NCI-H2107 treated with DMSO at 0.1 percent for 48 hours (cell line): ENCODE results near the gene POLR1E.

ENCODE experiments used
- DNase-seq: peaks from one replicate; lab custom pipeline; 2025; ENCODE audit not compliant: unreplicated experiment; lab: John Stamatoyannopoulos, UW

POLR1E gene, protein sequence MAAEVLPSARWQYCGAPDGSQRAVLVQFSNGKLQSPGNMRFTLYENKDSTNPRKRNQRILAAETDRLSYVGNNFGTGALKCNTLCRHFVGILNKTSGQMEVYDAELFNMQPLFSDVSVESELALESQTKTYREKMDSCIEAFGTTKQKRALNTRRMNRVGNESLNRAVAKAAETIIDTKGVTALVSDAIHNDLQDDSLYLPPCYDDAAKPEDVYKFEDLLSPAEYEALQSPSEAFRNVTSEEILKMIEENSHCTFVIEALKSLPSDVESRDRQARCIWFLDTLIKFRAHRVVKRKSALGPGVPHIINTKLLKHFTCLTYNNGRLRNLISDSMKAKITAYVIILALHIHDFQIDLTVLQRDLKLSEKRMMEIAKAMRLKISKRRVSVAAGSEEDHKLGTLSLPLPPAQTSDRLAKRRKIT

GRCh38 chr9:37485389-37486255, at the start of gene POLR1E:
Gene POLR1E (plus strand): TSS chr9:37485948. CDS start chr9:37486048, 100 bp downstream.
- peak; percentile 64 for DNase-seq

DNA sequence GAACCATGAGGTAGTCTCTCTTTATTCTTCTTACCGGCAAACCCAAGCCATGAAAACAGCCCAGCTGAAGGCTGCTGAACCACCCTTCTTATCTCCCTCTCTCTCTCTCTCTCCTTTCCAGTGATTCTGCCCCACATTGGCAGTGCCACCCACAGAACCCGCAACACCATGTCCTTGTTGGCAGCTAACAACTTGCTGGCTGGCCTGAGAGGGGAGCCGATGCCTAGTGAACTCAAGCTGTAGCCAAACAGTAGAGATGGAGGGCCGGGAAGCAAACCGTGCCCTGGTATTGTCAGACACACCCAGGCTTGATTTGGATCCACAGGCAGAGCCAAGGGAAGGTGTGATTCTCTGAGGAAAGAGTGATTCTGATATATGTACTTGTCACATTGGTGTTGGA, 49.2 kb upstream of the POLR1E start:
- no peak for DNase-seq

GRCh38 chr9:37437010-37437409, 48.7 kb upstream of the POLR1E start:
- DNase-seq: no peak

DNA sequence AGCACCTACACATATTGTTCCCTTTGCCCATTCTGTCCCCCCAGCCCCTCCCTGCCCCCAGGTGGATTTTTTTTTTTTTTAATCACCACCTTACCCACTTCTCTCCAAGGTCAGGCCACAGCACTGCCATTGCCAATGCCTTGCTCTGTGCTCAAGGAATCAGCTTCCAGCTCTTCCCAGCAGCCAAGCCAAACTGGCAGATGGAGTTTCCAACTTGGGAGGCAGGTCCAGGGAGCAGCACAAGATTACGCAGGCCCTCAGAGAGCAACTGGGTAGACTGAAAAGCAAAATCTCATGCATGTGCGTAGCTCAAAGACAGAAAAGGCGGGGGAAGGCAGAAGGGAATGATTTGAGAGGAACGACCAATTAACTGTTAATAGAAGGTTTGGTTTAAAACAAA, 48.1 kb upstream of the POLR1E start:
- no peak for DNase-seq

DNA sequence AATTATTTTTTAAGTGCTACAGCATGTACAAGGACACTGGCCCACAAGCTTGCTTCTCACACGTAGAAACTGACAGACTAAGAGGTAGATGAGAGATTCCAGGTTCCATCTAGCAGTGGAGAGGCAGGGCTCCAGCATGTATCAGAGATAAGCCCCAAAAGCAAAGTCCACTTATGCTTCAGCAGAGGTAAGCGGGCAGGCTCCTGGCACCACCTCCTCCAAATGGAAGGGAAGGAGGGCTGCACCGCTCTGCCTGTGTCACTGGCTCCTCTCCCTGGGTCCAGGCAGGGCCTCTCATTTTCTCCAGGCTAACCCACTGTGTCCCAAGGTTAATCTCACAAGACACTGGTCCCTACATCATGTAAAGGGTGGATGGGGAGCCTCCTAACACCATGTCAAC, 47.4 kb upstream of the POLR1E start:
- DNase-seq: no peak

GRCh38 chr9:37441776-37442370, 43.9 kb upstream of the POLR1E start:
- DNase-seq: no peak

- no peak for DNase-seq
Observed at GRCh38 chr9:37442556-37442955, 43.2 kb upstream of the POLR1E start.

DNA sequence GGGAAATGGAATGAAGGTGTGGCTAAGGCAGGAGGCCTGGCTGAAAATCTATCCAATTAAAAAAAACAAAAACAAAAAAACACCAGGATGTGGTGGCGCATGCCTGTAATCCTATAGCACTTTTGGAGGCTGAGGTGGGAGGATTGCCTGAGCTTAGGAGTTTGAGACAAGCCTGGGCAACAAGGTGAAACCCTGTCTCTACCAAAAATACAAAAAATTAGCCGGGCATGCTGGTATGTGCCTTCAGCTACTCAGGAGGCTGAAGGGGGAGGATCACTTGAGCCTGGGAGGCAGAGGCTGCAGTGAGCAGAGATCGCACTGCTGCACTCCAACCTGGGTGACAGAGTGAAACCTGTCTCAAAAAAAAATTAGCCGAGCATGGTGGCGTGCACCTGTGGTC, 42.2 kb upstream of the POLR1E start:
- no peak for DNase-seq

- no peak for DNase-seq
Observed at GRCh38 chr9:37444890-37445289, 40.9 kb upstream of the POLR1E start.

GRCh38 chr9:37445832-37446231, 39.9 kb upstream of the POLR1E start:
- no peak for DNase-seq

DNA sequence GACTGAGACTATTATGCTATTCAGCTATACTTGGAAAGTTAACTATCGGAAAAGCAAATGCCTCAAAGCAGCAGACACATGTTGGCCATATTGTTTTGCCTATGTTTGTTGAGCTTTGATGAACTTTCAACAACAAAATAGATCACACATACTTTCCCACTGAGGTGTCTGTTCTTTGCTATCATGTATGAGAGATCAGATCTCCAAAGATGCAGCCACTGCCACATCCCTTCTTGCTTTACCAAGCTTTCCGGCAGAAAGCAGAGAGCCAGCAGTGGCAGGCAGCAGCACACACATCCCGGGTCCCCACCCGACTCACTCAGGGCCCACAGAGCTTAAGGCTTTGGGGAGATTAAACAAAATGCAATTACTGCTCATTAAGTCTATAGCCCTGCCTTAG, 39.3 kb upstream of the POLR1E start:
- DNase-seq: no peak

DNA sequence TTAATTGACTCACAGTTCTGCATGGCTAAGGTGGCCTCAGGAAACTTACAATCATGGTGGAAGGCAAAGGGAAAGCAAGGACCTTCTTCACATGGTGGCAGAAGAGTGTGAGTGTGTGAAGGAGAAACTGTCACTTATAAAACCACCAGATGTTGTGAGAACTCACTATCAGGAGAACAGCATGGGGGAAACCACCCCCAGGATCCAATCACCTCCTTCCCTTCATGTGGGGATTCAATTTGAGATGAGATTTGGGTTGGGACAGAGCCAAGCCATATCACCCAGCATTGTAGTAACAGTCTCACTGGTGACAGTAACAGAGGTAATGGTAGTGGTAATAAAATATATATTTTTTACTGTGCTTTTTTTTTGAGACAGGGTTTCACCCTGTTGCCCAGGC, 38.6 kb upstream of the POLR1E start:
- no peak for DNase-seq

DNA sequence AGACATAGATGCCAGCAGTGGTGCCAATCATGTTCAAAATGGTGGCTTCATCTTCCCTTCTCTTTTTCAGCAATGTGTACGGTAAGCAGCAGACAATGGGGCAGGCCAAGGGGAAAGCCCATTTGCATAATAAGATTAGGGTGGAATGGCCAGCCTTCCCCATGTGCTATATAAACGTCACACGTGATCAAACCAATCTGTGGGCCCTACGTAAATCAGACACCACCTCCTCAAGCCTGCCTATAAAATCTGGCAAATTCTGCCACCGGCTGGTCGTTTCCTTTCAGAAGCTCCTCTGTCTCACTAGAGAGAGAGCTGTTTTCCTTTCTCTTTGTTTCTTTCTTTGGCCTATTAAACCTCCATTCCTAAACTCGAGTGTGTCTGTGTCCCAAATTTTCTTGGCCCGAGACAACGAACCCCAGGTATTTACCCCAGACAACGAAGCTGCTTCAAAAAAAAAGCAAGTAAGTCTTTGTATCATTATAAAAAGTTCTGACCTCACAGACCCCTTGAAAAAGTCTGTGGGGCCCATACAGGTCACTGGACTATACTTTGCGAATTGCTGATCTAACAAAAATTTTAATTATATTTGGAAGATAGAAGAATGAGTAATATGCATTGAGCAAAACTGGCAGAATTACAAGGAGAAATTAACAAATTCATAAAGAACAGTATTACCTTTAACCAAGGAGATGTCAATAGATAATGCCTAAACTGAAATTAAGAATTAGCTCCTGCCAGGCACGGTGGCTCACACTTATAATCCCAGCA, 35.7 kb upstream of the POLR1E start:
- no peak for DNase-seq

GRCh38 chr9:37451628-37452027, 34.1 kb upstream of the POLR1E start:
- no peak for DNase-seq

DNA sequence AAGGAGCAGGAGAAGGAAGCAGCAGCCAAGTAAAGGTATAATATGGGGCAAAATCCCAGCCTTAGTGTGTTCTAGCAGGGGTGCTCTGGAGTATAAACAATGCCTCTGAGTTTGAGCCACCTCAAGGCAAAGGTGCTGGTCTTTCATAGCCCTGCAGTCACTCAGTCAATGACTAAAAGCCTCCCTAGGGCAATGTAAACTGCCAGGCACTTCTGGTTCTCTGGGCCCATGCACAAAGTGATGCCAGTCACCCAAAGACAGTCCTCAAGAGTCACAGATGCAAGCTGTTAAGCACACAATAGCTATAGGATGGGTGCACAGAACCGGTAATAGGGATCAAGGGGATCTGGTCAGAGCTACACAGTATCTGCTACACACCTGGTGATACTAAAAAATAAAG, 33.1 kb upstream of the POLR1E start:
- no peak for DNase-seq

- DNase-seq: no peak
Observed at GRCh38 chr9:37453827-37454226, 31.9 kb upstream of the POLR1E start.

GRCh38 chr9:37454238-37454637, 31.5 kb upstream of the POLR1E start:
- DNase-seq: no peak

DNA sequence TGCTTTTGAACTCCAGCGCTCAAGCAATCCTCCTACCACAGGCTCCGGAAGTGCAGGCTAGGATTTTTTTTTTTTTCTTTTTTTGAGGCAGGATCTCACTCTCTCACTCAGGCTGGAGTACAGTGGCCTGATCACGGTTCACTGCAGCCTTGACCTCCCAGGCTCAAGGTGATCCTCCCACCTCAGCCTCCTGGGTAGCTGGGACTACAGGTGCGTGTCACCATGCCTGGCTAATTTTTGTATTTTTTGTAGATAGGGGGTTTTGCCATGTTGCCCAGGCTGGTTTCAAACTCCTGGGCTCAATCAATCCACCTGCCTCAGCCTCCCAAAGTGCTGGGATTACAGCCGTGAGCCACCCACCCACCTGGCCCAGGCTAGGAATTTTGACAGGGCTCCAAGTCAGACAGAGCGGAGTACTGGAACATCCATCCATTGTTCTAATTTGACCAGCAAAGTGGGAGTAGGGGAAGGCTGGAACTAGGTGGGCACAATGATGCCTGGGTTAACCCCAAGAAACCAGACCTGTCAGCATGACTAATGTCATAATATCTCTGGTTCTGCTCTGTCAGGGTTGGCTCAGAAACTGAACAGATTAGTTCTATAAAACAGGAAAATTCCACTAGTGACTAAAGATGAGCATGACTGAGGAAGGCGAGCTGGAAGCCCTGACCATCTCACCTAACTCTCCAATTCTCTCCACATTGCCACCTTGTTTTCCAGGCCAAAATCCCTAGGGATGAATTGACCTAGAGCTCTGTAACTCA, 29.7 kb upstream of the POLR1E start:
- DNase-seq: no peak

GRCh38 chr9:37456817-37457216, 28.9 kb upstream of the POLR1E start:
- no peak for DNase-seq

GRCh38 chr9:37464006-37464405, 21.7 kb upstream of the POLR1E start:
- DNase-seq: no peak
